Measurements from ENCODE around the gene MUC4.

- TF ChIP-seq, protein P1, sequence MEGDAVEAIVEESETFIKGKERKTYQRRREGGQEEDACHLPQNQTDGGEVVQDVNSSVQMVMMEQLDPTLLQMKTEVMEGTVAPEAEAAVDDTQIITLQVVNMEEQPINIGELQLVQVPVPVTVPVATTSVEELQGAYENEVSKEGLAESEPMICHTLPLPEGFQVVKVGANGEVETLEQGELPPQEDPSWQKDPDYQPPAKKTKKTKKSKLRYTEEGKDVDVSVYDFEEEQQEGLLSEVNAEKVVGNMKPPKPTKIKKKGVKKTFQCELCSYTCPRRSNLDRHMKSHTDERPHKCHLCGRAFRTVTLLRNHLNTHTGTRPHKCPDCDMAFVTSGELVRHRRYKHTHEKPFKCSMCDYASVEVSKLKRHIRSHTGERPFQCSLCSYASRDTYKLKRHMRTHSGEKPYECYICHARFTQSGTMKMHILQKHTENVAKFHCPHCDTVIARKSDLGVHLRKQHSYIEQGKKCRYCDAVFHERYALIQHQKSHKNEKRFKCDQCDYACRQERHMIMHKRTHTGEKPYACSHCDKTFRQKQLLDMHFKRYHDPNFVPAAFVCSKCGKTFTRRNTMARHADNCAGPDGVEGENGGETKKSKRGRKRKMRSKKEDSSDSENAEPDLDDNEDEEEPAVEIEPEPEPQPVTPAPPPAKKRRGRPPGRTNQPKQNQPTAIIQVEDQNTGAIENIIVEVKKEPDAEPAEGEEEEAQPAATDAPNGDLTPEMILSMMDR (IDR thresholded peaks at IDR 0.05): no peak
- TF ChIP-seq EZH2phosphoT487 (IDR thresholded peaks at IDR 0.05): no peak
These were observed 59.7 kb downstream of the MUC4 start for GRCh38 chr3:195752066-195752465.

All from neural progenitor cell (in vitro differentiated cells).